NT2/D1 (cell line): ENCODE results near the gene TGFBR3.

Source experiments
- YY1 ChIP-seq: IDR thresholded peaks from 2 replicates; pipeline ENCODE4 v1.6.1; 2011; ENCODE audit not compliant: insufficient read length, insufficient read depth
- ZNF274 ChIP-seq: IDR thresholded peaks from 2 replicates; pipeline ENCODE4 v1.6.1; 2011; ENCODE audit warnings: mild to moderate bottlenecking, low read depth, low read length

DNA sequence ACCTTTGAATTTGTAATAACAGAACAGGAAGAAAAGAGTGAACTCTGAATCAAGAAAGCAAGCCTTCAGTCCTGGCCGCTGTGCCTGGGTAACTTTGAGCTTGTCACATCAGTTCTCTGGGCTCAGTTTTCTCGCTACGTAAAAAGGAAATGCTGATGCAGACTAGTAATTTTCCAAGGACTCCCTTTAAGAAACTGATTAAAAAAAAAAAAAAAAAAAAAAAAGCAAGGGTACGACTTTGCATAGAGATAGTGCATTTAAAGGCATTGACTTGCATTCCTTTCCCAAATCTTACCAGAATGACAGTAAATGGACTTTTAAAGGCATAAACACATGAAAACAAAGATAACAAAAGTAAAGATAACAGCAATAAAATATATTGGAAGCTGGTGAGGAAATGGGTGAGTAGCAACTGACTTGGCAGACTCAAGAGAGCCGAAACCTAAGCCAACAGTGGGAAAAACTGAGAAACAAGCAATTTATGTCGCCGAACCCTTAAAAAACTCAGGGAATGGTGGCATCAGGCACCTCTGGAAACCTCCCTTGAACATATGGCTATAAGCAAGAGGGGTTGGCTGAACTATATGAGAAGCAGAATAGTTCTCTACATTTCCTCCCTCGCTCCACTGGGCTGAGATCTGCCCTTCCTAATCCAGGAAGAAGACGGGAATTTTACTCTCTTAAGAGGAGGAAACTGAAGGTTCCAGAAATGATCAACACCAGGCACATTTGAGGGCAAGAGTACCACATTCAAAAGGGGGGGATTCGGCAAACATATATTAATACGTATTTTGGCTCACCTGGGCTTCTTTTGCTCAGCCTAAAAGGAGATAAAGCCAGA lies 196.1 kb downstream of the TGFBR3 start:
- no peak for TF ChIP-seq YY1
- no peak for TF ChIP-seq ZNF274
